ENCODE measurements around the gene SCTR. TPM values are rescaled to one million over a fixed set of nuclear protein-coding genes. Genes with fewer than 3 reads are reported as not detected.

SCTR gene
- total and polyA plus RNA-seq, 11 donors: 0.28 to 2.2 (median 0.44) TPM; not detected in 2

GRCh38 chr2:119446037-119446436 is 78.2 kb downstream of the SCTR start:
- no peaks in the 10 kb centered on the region for H3K4me1 ChIP-seq
- H3K36me3 ChIP-seq: no peaks in the 10 kb centered on the region
- WGBS, 4 donors: 55 to 66% (median 59%) methylated on average over 9 of the region's 9 CpGs
- no peak for TF ChIP-seq POLR2A (IDR thresholded peaks at IDR 0.05)
- TF ChIP-seq, protein P1, sequence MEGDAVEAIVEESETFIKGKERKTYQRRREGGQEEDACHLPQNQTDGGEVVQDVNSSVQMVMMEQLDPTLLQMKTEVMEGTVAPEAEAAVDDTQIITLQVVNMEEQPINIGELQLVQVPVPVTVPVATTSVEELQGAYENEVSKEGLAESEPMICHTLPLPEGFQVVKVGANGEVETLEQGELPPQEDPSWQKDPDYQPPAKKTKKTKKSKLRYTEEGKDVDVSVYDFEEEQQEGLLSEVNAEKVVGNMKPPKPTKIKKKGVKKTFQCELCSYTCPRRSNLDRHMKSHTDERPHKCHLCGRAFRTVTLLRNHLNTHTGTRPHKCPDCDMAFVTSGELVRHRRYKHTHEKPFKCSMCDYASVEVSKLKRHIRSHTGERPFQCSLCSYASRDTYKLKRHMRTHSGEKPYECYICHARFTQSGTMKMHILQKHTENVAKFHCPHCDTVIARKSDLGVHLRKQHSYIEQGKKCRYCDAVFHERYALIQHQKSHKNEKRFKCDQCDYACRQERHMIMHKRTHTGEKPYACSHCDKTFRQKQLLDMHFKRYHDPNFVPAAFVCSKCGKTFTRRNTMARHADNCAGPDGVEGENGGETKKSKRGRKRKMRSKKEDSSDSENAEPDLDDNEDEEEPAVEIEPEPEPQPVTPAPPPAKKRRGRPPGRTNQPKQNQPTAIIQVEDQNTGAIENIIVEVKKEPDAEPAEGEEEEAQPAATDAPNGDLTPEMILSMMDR (IDR thresholded peaks at IDR 0.05): no peak
- intact Hi-C loops (cut with DNase I): no loop called here
- DNase-seq (no peak), ATAC-seq (no peak)
- no peak overlapping the region for H3K4me3 ChIP-seq
- H3K9me3 ChIP-seq: no peaks in the 10 kb centered on the region
- H3K27ac ChIP-seq: no peak overlapping the region
- H3K27me3 ChIP-seq: peaks cover 0 to 7% (median 0%) of the 10 kb centered on the region in 9 donors

- TF ChIP-seq, protein P1 (IDR thresholded peaks at IDR 0.05): no peak
- no peak for TF ChIP-seq POLR2A (IDR thresholded peaks at IDR 0.05)
- ATAC-seq (no peak), DNase-seq (no peak)
- no peak overlapping the region for H3K4me3 ChIP-seq
- no peaks in the 10 kb centered on the region for H3K36me3 ChIP-seq
- H3K27ac ChIP-seq: no peak overlapping the region
- WGBS, 4 donors: 96 to 100% (median 97%) methylated on average over 10 to 11 of the region's 11 CpGs
- peaks cover 0 to 6% (median 0%) of the 10 kb centered on the region in 9 donors for H3K27me3 ChIP-seq
- no peaks in the 10 kb centered on the region for H3K9me3 ChIP-seq
- no peaks in the 10 kb centered on the region for H3K4me1 ChIP-seq
- intact Hi-C loops (cut with DNase I): no loop called here
Observed at GRCh38 chr2:119442850-119443249, 81.4 kb downstream of the SCTR start.

DNA sequence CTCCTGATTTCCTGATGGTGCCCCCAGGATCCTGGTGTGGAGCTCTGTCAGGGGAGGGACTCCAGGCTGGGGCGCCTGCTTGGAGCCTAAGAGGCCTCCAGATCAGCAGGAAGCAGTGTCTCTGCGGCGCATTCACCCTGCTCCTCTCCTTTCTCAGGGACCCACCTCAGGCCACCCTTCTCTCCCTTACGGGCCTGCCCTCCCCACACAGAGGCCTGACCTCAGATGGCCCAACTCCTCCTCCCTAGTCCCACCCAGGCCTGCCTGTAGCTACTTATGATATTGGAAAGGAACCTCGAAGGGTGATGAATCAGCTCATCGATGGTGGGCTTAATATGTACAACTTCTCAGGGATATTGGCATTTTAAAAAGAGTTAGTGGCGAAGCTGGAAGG is 82.1 kb downstream of the SCTR start:
- Histone ChIP-seq H3K36me3 (no peaks in the 10 kb centered on the region), H3K9me3 (no peaks in the 10 kb centered on the region), H3K4me3 (no peak overlapping the region), H3K4me1 (no peaks in the 10 kb centered on the region), H3K27ac (no peak overlapping the region), H3K27me3 (peaks cover 0 to 6% (median 0%) of the 10 kb centered on the region in 9 donors)
- 84 to 93% (median 92%) methylated on average over 7 of the region's 7 CpGs for WGBS, 4 donors
- TF ChIP-seq POLR2A (IDR thresholded peaks at IDR 0.05): no peak
- TF ChIP-seq, protein P1 (IDR thresholded peaks at IDR 0.05): no peak
- ATAC-seq: no peak
- DNase-seq: no peak
- intact Hi-C loops (cut with DNase I): no loop called here

GRCh38 chr2:119441376-119442225 is 82.7 kb downstream of the SCTR start:
- Histone ChIP-seq H3K4me3 (no peak overlapping the region), H3K36me3 (no peaks in the 10 kb centered on the region), H3K27ac (no peak overlapping the region), H3K4me1 (no peaks in the 10 kb centered on the region), H3K27me3 (peaks cover 0 to 3% (median 0%) of the 10 kb centered on the region in 9 donors), H3K9me3 (no peaks in the 10 kb centered on the region)
- 89 to 91% (median 91%) methylated on average over 7 to 8 of the region's 8 CpGs for WGBS, 4 donors
- no peak for DNase-seq
- no peak for ATAC-seq
- intact Hi-C loops (cut with DNase I): no loop called here
- TF ChIP-seq, protein P1 (IDR thresholded peaks at IDR 0.05): no peak
- TF ChIP-seq POLR2A (IDR thresholded peaks at IDR 0.05): no peak

Data from heart left ventricle (tissue), 16 donors.